GM18907 (cell line): ENCODE data around the gene RRAGC.
A peak's percentile ranks its signal among the peaks of the same experiment; 100 is the strongest.

Source experiments
- ATAC-seq: cut with Tn5 transposase; IDR thresholded peaks from one replicate; pipeline ENCODE4 v1.9.1; 2021; ENCODE audit warnings: mild to moderate bottlenecking, moderate library complexity; ENCODE audit not compliant: unreplicated experiment

Gene RRAGC, protein sequence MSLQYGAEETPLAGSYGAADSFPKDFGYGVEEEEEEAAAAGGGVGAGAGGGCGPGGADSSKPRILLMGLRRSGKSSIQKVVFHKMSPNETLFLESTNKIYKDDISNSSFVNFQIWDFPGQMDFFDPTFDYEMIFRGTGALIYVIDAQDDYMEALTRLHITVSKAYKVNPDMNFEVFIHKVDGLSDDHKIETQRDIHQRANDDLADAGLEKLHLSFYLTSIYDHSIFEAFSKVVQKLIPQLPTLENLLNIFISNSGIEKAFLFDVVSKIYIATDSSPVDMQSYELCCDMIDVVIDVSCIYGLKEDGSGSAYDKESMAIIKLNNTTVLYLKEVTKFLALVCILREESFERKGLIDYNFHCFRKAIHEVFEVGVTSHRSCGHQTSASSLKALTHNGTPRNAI

DNA sequence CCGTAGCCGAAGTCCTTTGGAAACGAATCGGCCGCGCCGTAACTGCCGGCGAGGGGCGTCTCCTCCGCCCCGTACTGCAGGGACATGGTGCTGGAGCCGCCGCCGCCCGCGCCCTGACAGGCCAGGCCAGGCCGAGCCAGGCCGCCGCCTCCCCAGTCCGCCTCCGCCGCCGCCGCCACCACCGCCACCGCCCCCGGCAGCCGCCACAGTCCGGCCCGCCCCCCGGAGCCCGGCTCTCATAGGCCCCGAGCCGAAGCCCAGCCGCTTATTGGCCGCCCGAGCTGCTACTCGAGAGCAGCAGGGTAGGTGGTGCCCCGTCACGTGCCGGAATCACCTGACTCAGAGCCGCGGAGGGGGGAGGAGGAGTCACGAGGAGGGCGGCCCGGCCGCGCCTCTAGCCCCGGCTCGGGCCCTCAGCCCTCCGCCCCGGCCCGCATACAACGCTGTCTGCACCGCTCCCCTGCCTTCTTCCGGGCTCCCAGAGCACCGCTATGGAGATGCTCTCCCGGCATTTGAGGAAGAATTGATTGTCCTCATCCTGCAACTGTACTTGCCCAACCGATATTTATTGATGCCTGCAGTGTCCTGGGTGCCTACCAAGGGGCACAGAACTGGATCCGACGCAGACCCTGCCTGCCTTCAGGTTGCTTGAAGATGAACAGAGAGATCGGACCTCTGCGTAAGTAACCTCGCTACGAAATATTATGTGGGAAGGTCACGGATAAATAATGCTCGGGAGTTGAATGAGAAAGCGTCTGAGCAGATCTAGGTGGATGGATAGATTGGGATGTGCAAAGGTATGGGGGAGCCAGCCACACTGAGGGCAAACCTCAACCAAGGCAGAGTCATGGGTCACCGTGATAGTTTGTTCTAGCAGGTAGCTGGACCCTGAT is at the start of gene RRAGC:
RRAGC (minus strand) TSS at position 212 of the 893 bp plus-strand sequence; CDS start at position 86, 126 bp downstream.
- ATAC-seq, result peak; percentile 93

DNA sequence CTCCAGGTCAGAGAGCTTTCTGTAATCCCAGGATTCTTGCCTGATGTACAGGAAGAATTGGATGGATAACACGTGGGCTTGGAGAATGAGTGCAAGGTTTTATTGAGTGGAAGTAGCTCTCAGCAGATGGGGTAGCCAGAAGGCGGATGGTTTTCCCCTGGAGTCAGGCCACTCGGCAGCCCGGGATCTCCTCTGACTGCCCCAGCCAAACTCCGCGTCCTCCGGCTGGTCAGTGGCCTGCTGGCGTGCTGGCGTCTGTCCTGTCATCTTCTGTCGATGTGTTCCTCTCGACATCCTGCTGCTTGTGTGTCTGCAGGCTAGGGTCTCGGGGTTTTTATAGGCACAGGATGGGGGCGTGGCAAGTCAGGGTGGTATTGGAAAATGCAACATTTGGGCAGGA is 49.2 kb upstream of the RRAGC start:
- ATAC-seq, result no peak

DNA sequence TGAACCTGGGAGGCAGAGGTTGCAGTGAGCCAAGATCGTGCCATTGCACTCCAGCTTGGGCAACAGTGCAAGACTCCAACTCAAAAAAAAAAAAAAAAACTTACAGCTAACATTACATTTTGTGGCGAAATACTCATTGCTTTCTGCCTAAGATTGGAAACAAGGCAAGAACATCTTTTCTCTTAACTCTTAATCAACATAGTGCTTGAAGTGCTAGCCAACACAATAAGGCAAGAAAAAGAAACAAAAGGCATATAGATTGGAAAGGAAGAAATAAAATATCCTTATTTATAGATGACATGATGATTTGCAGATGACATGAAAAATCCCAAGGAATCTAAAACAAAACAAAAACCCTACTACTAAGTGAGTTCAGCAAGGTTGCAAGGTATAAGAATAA is 46.4 kb upstream of the RRAGC start:
- no peak for ATAC-seq

DNA sequence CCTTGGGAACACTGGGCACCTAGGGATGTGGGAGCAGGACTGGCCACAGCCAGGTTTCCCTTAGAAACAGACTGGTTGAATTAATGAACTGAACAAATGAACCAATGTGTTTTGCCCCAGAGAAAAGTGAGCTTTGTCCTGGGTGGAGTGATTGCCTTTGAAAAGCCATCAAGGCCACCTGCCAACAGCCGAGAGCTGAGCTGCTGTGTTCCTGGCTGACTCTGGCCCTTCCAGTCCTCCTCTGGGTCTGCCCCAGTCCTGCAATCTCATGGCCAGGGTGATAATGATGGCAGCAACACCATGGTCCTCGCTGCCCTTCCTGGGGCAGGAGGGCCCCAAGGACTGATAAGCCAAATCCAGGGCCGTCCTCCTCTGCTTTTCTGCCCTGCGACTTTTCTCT is 40.0 kb upstream of the RRAGC start:
- ATAC-seq, result no peak

DNA sequence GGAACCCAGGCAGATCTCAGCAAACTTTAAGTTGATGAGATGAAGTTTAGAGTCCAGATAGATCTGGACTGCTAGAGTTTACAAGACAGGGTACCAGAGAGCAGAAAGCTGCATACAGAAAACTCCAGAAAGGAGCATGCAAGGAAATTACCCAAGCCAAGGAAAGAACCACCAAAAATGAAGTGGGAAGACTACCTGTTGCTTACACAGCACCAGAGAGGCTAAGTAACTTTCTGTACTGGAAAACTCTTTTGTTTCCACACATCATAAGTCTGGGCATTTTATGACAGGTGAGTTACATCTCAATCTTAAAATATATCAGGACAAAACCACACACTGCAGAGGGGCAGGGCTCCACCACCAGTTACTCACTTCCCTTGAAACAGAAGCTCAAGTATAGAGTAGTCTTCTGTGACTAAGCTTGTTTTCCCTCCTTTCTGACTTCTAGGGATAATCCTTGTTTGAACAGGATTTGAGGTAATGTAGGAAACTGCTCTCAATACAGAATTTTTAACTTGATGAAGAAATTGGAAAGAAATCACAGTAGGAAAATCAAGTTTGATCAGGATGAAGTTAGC is 39.2 kb upstream of the RRAGC start:
- no peak for ATAC-seq

DNA sequence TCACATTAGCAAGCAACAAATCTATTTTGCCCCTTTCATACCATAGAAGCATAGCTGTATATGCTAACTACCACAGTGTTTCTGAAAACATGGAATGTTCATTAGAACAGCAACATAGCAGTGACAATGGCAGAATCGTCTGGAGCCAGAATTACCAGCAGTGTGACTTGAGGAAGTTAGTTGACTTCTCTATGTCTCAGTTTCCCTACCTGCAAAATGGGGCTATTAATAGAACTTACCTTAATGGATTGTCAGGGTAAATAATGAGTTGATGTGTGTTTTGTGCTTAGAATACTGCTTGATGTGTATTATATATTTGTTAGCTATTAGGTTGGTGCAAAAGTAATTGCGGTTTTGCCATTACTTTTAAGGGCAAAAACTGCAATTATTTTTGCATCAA is 36.6 kb upstream of the RRAGC start:
- no peak for ATAC-seq

DNA sequence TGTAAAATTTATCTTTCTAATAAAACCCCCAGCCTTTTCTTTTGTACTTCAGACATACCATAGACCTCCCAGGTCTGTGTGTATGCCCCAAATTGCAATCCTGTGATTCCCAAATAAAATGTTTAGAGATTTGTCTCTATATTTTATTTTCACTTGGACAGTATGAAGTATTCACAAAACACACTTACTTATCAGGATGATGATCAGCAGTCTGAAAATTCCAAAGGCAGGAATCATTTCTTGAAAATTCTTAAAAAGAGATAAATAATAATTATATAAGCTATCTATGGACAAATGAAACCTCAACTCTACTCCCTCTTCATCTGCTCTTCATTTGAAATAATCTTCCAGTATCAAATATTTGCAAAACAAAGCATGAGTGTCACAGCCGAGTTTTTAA is 33.4 kb upstream of the RRAGC start:
- ATAC-seq, result no peak

DNA sequence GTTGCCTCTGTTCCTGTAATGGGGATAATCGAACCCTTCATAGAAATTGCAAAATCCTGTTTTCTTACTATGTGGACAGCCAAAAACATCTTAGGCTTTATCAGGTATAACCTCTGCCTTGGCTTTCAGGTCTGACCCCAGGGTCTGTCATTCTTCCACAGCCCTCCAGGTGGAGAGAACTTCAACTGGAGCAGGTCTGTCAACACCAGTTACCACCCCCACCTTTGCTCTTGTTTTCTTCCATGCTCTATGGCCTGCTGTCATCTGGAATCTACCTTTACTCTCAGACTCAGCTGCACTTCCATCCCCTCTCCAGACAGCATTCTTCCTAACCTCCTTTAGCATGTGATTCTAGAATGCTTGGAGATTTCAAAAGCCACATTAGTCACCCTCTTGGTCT is 32.2 kb upstream of the RRAGC start:
- ATAC-seq, result no peak

DNA sequence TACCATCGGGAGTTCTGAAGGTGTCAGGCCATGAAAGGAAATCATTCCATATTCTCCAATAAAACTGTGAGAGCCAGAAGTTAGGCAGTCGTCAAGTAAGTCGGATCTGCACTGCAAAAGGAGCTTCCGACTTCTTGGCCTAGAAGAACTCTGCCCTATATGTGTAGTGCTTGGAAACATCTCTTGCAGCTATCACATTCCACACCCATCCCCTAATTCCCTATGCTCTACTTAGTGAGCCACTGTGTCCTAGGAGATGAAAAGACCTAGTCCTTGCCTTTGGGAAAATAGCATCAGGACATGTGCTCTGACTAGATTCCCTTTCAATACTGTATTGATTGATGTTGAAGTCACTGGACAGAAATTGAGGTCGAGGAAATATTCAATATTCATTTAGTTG is 30.0 kb upstream of the RRAGC start:
- no peak for ATAC-seq

DNA sequence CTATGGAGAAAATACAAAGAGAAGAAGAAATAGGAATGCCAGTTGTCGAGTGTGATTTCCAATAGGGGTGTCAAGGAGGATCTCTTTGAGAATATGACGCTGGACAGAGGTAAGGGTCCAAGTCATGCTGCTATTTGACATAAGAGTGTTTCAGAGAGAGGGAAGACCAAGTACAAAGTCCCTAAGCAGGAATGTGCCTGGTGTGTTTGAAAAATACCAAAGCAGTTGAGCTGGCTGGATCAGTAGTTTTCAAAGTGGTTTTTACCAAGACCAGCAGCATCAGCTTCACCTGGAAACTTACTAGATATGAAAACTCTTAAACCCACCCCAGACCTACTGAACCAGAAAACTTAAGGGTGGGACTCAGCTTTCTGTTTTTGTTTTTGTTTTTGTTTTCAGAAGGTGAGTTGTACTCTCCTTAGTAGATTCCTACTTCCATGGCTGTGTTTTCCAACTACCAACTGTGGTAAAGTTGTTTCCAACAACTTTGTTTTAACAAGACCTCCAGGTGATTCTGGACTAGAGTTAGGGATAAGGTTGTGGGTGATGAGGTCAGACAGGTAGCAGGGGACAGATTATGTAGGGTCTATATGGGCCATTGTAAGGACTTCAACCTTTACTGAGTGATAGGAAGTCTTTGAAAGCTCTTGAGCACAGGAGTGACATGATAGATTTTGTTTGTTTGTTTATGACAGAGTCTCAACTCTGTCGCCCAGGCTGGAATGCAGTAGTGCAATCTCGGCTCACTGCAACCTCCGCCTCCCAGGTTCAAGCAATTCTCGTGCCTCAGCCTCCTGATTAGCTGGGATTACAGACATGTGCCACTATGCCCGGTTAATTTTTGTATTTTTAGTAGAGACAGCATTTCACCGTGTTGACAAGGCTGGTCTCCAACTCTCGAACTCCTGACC is 29.1 kb upstream of the RRAGC start:
- ATAC-seq, result no peak

DNA sequence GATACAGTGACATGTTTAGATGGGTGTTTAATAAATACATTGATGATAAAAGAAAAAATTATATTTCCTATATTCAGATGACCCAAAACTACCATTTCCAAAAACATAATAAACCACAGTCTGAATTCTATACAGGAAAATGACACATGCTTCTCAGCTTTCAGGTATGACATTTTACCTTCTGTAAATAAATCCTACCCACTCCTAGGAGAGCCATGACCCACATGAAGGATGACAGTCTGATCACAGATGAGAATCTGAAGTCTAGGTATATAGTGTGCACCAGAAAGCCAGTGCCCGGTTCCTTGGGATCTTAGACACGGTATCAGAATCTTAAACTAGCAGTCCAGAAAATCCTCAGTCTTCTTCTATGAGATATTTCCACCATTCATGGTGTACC is 25.5 kb upstream of the RRAGC start:
- ATAC-seq, result no peak

DNA sequence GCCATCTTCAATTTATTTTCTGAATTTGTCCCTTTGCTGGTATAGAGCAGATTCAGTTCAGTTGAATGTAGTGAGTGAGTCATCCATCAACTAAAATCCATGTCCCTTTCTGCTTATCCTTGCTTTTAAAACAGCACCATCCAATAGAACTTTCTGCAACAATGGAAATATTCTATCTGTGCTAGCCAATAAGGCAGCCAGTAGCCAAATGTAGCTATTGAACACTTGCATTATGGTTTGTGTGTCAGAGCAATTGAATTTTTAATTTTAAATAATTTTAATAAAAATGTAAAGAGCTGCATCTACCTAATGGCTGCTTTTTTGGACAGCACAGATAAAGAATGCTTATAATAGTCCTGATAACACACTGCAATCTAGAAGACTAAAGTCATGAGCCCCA is 21.9 kb upstream of the RRAGC start, which contains the start of gene GJA9:
GJA9 (minus strand) TSS at position 101 of the 400 bp plus-strand sequence. CDS start 5,489 bp downstream, outside the sequence.
- ATAC-seq, result no peak

DNA sequence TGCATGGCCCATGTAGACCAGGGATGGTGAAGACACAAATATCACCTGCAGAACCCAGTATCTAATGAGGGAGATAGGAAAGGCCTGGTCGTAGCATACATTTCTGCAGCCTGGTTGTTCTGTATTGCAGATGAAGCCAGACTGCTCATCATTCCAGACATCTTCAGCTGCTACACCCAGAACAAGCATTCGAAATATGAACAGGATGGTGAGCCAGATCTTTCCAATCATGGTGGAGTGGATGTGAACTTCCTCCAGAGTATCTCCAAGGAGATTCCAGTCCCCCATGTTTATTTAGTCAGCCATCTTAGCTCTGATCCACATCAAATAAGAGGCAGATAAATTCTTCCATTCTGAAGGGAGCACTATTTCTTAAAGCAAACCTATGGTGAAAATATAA is 16.2 kb upstream of the RRAGC start:
- ATAC-seq, result no peak

DNA sequence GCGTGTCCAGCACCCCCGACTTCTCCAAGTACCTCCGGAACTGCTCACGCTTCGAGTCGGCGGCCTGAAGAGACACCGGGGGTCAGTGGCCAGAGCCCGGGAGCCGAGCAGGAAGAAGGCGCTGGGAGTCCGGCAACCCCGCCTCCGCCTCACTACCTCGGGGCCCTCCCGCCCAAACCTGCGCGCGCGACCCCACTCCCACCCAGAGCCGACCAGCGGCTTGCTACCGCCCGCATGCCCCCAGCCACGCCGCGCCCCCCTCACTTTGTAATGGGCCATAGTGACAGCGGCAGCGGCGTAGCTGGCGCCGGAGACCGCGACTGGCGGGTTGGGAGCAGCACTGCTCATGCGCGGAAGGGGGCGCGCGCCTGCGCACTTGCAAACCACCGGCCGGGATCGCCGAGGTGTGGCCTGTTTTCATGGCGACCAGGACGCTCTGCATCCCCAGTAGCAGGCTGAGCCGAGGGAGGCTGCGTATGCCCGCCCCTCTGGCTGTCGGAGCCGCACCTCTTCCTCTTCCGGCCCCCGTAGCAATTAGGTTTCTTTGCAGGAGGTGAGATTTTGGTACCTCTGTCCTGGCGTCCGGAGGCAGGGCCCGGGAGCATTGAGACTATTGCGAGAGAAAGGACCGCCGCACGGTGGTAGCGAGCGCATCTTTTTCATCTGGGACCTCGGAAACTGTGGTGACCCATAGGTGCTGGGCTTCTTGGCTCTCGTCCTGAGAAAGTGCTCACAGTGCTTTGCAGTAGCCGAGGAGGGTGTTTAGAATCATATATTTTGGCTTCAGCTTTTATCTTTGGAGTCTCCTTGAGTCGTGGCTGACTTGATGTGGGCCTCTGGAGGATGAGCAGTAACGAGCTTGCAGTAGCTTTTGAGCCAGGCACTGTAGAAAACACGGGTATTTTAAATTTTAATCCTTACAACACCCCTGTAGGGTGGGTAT is 13.7 kb upstream of the RRAGC start, which contains the start of gene MYCBP:
MYCBP (minus strand) TSS at position 322 of the 943 bp plus-strand sequence; CDS start at position 279, 43 bp downstream.
- peak; percentile 95 for ATAC-seq

DNA sequence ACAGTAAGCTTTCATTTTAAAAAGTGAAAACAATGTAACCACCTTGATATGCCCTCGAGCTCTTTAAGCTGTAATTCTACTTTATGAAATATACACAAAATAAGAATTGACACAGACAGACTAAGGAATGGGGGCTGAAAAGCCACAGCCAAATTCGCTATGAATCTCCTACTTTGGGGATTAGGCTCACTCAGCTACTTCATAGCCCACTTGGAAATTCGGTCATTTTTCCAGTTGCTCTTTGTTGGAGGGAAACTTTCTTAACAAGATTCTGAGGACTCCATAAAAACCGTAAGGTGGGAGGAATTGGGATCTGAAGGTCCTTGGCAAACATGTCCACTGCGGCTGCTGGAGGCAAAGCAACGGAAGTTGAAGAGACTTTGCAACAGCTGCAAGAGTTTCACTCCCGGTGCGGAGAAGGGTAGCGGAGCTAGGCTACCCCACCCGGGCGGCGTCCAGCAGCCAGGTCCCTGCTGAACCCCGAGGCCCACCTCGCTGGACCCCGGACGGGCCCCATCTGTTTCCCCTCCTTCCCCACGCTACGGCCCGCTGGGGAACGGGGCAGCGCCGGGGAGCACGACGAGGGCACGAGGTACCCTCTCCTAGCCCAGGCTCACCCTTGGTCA is 12.9 kb upstream of the RRAGC start:
- ATAC-seq, result peak; percentile 34

DNA sequence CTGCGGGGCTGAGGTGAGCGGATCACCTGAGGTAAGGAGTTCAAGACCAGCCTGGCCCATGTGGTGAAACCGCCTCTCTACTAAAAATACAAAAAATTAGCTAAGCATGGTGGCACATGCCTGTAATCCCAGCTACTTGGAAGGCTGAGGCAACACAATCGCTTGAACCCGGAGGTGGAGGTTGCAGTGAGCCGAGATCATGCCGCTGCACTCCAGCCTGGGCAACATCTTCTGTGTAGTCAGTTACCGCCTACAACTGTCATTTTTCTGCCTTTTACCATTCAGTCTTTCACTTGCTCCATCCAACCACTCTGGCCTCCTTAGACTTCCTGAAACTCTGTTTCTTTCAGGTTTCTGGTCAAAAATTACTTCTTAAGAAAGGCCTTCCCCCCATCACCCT is 11.4 kb upstream of the RRAGC start:
- ATAC-seq, result no peak

DNA sequence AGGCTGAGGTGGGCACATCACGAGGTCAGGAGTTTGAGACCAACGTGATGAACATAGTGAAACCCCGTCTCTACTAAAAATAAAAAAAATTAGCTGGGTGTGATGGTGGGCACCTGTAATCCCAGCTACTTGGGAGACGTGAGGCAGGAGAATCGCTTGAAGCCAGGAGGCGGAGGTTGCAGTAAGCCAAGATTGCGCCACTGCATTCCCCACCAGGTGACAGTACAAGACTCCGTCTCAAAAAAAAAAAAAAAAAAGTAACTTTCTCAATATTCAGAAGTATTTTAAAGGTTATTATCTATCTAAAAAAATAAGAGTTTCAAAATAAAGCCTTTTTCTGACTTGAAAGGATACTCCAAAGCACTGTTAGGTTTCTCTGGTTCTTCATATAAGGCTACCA is 7.6 kb upstream of the RRAGC start:
- no peak for ATAC-seq

DNA sequence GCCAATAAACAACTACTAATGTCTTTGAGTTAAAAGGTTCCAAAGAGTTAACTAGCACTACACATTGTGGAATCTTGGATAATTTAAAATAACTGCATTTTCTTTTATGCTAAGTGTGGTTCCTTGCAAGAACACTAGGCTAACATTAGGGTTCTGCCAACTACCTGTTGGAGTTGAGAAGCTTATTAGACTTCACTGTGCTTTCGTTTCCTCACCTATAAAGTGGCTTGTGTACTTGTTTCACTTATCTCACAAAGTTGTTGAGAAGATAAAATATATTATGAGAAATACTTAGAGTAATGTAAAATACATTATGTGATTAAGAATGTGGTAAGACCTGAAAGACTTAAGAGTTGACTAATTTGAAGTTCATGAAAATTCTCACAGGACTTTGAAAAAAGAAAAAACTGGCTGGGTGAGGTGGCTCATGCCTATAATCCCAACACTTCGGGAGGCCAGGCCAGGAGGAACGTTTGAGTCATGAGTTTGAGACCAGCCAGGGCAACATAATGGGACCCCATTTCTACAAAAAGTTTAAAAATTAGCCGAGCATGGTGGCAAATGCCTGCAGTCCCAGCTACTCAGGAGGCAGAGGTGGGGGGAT is 5.6 kb upstream of the RRAGC start:
- no peak for ATAC-seq

DNA sequence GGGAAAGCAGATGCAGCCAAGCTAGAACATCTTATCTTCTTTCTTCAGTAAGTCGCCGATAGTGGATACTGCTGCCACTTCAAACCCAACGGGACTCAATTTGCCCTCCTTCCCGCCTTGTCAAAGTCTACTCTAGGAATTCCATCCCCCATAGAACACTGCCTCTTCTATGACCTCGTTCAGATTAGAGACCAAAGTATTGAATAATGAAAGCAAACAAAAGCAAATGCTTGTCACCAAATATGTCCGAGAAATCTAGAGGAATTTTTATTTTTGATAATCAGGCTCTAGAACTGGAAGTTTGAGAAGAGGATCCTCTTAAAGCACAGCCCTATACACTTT is 853 bp upstream of the RRAGC start:
- ATAC-seq, result no peak
